Panc1 (cell line): ENCODE measurements around the gene CHPF2.

Experiments used
- POLR2AphosphoS5 ChIP-seq: IDR thresholded peaks from 2 replicates; pipeline ENCODE4 v1.6.1; 2012; ENCODE audit warnings: mild to moderate bottlenecking, low read depth, low read length, moderate library complexity
- SIN3A ChIP-seq: IDR thresholded peaks from 2 replicates; pipeline ENCODE4 v1.6.1; 2012; ENCODE audit warnings: low read depth, mild to moderate bottlenecking, low read length, moderate library complexity, borderline replicate concordance; ENCODE audit not compliant: insufficient read depth
- TCF7L2 ChIP-seq: IDR thresholded peaks from 2 replicates; pipeline ENCODE4 v1.6.1; 2011; ENCODE audit warnings: mild to moderate bottlenecking, low read depth, low read length, inconsistent platforms
- TF ChIP-seq, protein P1 (sequence below): fragments of 450-650 bp; IDR thresholded peaks from 2 replicates; pipeline ENCODE4 v1.5.1; 2017; ENCODE audit warnings: mild to moderate bottlenecking
- TF ChIP-seq, protein P2 (sequence below), 2 experiments: IDR thresholded peaks; 2 replicates each; pipeline ENCODE4 v1.6.1; 2011 to 2012; ENCODE audit warnings: low read depth in 2 of 2, control low read depth in 1 of 2, low read length in 1 of 2, mild to moderate bottlenecking in 1 of 2, moderate library complexity in 1 of 2; ENCODE audit not compliant: insufficient read depth in 1 of 2

DNA sequence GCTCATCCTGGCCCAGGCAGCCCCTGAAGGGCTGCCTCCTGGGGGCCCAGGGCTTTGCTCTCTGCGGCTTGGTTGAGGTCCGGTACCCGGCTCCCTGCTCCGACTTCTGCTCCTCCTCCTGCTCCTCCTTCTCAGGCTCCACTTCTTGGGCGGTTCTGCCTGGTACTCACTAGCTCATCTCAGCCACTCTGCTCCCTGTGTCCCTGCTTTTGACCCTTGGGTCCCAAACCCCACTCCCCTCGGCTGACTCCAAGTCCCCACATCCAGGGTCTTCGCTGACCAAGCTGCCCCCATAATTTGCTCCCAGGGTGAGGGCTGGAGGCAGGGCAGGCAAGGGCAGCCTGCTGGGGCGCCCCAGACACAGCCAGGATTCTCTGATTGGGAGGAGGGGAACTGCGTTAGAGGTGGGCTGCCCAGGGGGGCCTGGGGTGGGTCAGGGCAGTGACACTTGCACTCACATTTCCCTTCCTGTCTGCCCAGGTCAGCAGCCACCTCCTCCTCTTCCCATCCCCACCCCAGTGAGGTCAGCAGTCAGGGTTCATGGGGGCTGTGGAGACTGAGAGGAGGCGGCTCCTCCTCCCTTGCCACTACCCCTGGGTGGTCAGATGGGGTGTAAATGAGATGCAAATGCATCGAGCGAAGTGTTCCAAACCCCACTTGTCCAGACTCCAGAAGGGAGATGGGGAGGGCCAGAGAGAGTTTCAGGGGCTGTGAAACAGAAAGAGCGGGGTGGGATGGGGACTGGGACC is 14.0 kb downstream of the CHPF2 start:
- TF ChIP-seq, protein P1, sequence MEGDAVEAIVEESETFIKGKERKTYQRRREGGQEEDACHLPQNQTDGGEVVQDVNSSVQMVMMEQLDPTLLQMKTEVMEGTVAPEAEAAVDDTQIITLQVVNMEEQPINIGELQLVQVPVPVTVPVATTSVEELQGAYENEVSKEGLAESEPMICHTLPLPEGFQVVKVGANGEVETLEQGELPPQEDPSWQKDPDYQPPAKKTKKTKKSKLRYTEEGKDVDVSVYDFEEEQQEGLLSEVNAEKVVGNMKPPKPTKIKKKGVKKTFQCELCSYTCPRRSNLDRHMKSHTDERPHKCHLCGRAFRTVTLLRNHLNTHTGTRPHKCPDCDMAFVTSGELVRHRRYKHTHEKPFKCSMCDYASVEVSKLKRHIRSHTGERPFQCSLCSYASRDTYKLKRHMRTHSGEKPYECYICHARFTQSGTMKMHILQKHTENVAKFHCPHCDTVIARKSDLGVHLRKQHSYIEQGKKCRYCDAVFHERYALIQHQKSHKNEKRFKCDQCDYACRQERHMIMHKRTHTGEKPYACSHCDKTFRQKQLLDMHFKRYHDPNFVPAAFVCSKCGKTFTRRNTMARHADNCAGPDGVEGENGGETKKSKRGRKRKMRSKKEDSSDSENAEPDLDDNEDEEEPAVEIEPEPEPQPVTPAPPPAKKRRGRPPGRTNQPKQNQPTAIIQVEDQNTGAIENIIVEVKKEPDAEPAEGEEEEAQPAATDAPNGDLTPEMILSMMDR = no peak
- no peak for TF ChIP-seq POLR2AphosphoS5
- TF ChIP-seq SIN3A = no peak
- no peak for TF ChIP-seq TCF7L2
- TF ChIP-seq, protein P2, sequence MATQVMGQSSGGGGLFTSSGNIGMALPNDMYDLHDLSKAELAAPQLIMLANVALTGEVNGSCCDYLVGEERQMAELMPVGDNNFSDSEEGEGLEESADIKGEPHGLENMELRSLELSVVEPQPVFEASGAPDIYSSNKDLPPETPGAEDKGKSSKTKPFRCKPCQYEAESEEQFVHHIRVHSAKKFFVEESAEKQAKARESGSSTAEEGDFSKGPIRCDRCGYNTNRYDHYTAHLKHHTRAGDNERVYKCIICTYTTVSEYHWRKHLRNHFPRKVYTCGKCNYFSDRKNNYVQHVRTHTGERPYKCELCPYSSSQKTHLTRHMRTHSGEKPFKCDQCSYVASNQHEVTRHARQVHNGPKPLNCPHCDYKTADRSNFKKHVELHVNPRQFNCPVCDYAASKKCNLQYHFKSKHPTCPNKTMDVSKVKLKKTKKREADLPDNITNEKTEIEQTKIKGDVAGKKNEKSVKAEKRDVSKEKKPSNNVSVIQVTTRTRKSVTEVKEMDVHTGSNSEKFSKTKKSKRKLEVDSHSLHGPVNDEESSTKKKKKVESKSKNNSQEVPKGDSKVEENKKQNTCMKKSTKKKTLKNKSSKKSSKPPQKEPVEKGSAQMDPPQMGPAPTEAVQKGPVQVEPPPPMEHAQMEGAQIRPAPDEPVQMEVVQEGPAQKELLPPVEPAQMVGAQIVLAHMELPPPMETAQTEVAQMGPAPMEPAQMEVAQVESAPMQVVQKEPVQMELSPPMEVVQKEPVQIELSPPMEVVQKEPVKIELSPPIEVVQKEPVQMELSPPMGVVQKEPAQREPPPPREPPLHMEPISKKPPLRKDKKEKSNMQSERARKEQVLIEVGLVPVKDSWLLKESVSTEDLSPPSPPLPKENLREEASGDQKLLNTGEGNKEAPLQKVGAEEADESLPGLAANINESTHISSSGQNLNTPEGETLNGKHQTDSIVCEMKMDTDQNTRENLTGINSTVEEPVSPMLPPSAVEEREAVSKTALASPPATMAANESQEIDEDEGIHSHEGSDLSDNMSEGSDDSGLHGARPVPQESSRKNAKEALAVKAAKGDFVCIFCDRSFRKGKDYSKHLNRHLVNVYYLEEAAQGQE (IDR thresholded peaks at IDR 0.05; ENCODE audit: insufficient read depth in 1 of 2, low read depth in 2 of 2, low read length in 1 of 2) = no peak
